NCI-H2196 (cell line): ENCODE measurements around the gene PVR.
"Not testable (repeated sequence)": the region's sequence is repeated elsewhere in the genome, so short reads cannot be mapped to it uniquely, and the experiment has no call there.

Source experiments
- DNase-seq: peaks from one replicate; lab custom pipeline; 2025; ENCODE audit not compliant: unreplicated experiment; lab: John Stamatoyannopoulos, UW

PVR gene

DNA sequence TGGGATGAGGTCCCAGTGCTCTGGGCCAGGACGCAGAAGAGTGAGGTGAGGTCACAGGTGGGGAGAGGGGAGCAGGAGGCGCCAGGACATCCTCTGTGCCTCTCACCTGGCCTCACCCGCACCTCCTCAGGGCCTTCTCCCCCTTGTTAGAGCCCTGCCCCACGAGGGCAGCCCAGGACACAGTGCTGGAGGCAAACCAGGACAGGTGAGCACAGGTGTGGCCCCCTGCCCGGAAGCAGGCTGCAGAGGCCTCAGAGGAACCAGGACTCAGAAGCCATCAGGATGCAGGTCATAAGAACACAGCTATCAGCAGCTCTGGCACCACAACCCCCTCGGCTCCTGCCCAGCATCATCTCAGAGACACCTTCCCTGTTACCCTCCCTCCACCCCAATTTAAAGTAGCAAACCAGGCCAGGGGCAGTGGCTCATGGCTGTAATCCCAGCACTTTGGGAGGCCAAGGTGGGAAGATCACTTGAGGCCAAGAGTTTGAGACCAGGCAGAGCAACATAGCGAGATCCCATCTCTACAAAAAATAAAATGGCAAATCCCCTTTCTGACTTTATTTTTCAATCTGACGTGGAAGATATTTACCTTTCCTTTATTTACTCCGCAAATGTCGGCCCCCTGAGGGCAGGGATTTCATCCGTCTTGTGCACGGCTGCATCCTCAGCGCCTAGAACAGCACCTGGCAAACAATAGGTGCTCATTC lies 54.9 kb downstream of the PVR start, which contains the start of gene CEACAM16:
TSS of gene CEACAM16 (plus strand) at position 660 of the 710 bp plus-strand sequence. CDS start 2,306 bp downstream, outside the sequence.
- no peak for DNase-seq

GRCh38 chr19:44700547-44700946 lies 56.8 kb downstream of the PVR start:
- DNase-seq, result no peak

- no peak for DNase-seq
Observed at GRCh38 chr19:44701228-44701627, 57.5 kb downstream of the PVR start.

GRCh38 chr19:44702551-44703176 lies 59.0 kb downstream of the PVR start:
- no peak for DNase-seq

DNA sequence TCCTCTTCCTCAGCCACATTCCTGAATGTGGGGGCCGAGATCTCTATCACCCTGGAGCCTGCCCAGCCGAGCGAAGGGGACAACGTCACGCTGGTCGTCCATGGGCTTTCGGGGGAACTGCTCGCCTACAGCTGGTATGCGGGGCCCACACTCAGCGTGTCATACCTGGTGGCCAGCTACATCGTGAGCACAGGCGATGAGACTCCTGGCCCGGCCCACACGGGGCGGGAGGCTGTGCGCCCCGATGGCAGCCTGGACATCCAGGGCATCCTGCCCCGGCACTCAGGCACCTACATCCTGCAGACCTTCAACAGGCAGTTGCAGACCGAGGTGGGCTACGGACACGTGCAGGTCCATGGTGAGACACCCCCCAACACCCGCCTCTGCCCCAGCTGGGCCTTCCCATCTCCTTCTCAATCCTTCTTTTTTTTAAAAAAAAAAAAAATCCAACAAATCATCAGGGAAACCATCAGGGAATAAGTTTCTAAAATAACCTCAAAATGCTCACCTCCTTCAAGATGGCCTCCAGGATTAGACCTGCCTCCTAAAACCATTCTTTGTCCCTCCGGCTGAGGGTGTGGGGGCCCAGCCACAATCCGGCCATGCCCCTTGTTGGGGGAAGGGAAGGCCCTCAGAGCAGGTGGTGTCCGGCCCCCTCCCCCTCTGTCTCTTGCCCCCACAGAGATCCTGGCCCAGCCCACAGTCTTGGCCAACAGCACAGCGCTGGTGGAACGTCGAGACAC lies 59.8 kb downstream of the PVR start:
- no peak for DNase-seq

DNA sequence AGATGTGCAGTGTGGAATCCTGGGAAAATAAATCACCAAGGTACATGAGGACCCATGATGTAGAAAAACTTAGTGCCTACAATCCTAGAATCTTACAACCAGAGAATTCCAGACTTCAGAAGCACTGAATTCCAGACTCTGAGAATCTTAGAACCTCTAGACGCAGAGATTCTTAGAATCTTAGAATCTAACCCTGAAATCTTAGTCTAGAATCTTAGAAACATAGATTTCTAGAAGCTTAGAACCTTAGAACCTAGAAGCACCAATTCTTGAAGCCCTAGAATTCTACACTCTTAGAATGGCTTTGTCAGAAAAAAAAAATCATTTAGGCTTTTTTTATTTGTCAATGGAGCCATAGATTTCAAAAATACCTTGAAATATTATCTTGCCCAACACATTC lies 61.3 kb downstream of the PVR start:
- no peak for DNase-seq

- no peak for DNase-seq
Observed at GRCh38 chr19:44705502-44706010, 61.8 kb downstream of the PVR start.

DNA sequence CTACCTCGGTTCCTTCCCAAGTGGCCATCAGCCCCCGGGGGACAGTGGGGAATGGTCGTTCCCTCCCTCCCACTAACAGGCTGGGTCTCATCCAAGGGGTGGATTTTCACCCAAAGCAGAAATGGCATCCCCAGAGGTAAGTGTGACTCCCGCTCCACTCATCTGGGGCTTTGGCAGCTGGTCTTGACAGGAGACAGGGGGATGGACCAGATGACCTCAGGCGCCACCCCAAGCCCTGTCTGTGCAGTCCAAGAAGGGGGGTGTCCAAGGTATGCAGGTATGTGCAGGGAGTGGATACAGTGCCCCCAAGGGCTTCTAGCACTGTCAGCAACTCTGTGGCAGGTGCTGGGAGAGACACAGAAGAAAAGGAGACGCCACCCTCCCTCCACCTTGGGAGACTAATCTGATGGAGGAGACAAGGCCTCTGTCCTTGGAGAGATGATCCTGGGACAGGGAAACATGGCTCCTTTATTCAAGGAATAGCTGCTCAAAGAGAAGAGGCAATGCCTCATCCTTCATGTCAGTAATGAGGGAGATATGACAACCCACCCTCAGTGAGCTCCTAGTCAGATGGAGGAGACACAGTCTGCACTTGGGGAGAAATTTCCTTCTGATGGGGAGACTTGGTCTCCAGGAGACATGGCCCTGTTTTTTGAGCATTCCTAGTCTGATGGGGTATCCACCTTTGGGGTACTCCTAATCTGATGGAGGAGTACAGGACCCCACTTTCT lies 63.0 kb downstream of the PVR start:
- no peak for DNase-seq

DNA sequence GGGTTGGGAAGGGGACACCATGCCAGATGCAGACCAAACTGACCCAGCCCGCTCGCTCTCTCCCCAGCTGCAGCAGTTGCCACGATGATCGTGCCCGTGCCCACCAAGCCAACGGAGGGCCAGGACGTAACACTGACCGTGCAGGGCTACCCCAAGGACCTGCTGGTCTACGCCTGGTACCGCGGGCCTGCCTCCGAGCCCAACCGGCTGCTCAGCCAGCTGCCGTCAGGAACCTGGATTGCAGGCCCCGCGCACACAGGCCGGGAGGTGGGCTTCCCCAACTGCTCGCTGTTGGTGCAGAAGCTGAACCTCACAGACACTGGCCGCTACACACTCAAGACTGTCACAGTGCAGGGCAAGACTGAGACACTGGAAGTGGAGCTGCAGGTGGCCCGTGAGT lies 64.1 kb downstream of the PVR start:
- no peak for DNase-seq

DNA sequence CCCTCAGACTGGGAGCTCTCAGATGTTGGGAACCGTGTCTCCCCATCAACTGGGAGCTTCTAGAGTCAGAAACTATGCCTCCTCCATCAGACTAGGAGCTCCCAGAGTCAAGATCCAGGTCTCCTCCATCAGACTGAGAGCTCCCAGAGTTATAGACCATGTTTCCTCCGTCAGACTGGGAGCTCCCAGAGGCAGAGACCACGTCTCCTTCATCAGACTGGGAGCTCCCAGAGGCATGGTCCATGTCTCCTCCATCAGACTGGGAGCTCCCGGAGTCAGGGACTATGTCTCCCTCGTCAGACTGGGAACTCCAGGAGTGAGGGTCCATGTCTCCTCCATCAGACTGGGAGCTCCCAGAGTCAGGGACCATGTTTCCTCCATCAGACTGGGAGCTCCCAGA lies 65.2 kb downstream of the PVR start:
- no peak for DNase-seq

- not testable (repeated sequence) for DNase-seq
Observed at GRCh38 chr19:44709434-44710266, 65.9 kb downstream of the PVR start.

DNA sequence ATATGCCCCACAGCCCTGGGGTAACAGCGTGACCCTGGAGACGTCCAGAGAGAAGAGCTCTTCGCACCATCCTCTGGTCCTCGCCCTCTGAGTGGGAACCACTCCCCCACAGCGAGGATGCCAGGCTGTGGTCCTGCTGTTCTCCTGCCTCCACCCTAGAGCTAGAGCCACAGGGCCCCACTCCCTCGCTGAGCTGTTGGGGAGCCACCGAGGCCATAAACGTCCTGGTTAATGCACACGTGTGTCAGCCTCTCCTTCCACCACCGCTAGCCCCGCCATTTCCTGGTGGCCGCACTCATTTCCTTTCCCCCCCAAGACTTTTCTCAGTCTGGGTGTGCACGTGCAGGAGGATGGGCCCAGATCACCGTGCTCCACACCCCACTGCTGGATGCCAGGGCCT lies 66.8 kb downstream of the PVR start:
- DNase-seq, result no peak

DNA sequence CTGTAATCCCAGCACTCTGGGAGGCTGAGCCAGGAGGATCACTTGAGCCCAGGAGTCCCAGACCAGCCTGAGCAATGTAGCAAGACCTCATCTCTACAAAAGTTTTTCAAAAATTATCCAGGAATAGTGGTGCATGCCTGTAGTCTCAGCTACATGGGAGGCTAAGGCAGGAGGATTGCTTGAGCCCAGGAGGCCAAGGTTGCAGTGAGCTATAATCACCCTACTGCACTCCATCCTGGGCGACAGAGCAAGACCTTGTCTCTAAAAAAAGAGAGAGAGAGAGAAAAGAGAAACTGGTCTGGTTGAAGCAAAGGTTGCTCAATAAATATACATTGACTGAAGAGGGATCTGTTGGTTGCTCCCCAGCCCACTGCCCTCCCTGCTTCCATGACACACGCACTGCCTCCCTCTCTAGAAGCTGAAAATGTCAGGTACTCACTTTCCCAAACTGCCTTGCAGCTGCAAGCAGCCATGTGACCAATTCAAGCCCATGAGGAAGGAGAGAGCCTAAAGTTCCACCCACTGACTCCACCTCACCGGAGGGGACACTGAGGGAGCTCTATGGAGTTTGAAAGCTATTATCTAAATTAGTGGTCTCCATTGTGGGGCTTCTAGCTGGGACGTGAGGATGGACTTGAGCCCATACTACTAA lies 69.3 kb downstream of the PVR start:
- DNase-seq, result no peak
